CD14-positive monocyte (primary cell): ENCODE measurements around the gene FAM162B. TPM values are rescaled to one million over a fixed set of nuclear protein-coding genes. Genes with fewer than 3 reads are reported as not detected.
A peak's percentile ranks its signal among the peaks of the same experiment; 100 is the strongest.

Experiments
- DNase-seq, 3 donors: peaks; one replicate each; pipeline ENCODE4 v3.0.0-alpha.2; 2011 to 2022
- H2AFZ ChIP-seq: 2 replicates; pipeline ENCODE4 v1.6.0; 2012; ENCODE audit warnings: mild to moderate bottlenecking, low read depth, low read length, inconsistent platforms; ENCODE audit not compliant: insufficient read depth, poor library complexity, severe bottlenecking
- H3K27ac ChIP-seq, 2 donors: 1 replicate in 1 of 2; 2 replicates in 1 of 2; pipeline ENCODE4 v1.5.1; 2012 to 2013; ENCODE audit warnings: low read length in 2 of 2, control low read depth in 1 of 2, inconsistent platforms in 1 of 2, low read depth in 1 of 2, mild to moderate bottlenecking in 1 of 2
- H3K27me3 ChIP-seq, 2 donors: one replicate each; pipeline versions ENCODE4 v1.6.0 to v1.6.1; 2011 to 2013; ENCODE audit warnings: low read length in 2 of 2; ENCODE audit not compliant: control insufficient read depth in 2 of 2, insufficient read depth in 2 of 2
- H3K36me3 ChIP-seq, 2 donors: replicated peaks in 1 of 2; 1 replicate in 1 of 2; 2 replicates in 1 of 2; pipeline versions ENCODE4 v1.5.1 to v1.6.1; 2012 to 2013; ENCODE audit warnings: low read length in 2 of 2, control low read depth in 1 of 2, inconsistent platforms in 1 of 2, mild to moderate bottlenecking in 1 of 2; ENCODE audit not compliant: insufficient read depth in 2 of 2, control insufficient read depth in 1 of 2
- H3K4me1 ChIP-seq, 2 donors: 1 replicate in 1 of 2; 2 replicates in 1 of 2; pipeline versions ENCODE4 v1.5.1 to v1.6.1; 2012 to 2013; ENCODE audit warnings: low read length in 2 of 2, control low read depth in 1 of 2, inconsistent platforms in 1 of 2, mild to moderate bottlenecking in 1 of 2, moderate library complexity in 1 of 2; ENCODE audit not compliant: insufficient read depth in 2 of 2, control insufficient read depth in 1 of 2
- H3K4me2 ChIP-seq: replicated peaks from 2 replicates; pipeline ENCODE3; 2012; ENCODE audit warnings: low read length, moderate library complexity, mild to moderate bottlenecking; ENCODE audit not compliant: poor library complexity, severe bottlenecking; ENCODE audit errors: extremely low read depth
- H3K4me3 ChIP-seq, 3 experiments: fragments of 200-600 bp in 1 of 3; sonication (generic) in 1 of 3; replicated peaks in 1 of 3; 1 replicate in 2 of 3; 2 replicates in 1 of 3; pipeline ENCODE4 v1.5.1; 2011 to 2013; ENCODE audit warnings: low read length in 3 of 3, mild to moderate bottlenecking in 3 of 3, control low read depth in 2 of 3, low read depth in 2 of 3, inconsistent platforms in 1 of 3, moderate library complexity in 1 of 3
- H3K79me2 ChIP-seq: 2 replicates; pipeline ENCODE4 v1.6.0; 2012; ENCODE audit warnings: mild to moderate bottlenecking, control low read depth, inconsistent platforms, low read length, moderate library complexity; ENCODE audit not compliant: insufficient read depth
- H3K9ac ChIP-seq: 2 replicates; pipeline ENCODE4 v1.6.0; 2017; ENCODE audit warnings: low read length, mild to moderate bottlenecking; ENCODE audit not compliant: insufficient read depth, poor library complexity, severe bottlenecking
- H3K9me3 ChIP-seq, 2 donors: replicated peaks in 1 of 2; 1 replicate in 1 of 2; 2 replicates in 1 of 2; pipeline versions ENCODE4 v1.5.1 to v1.6.1; 2012 to 2013; ENCODE audit warnings: low read length in 2 of 2, control low read depth in 1 of 2; ENCODE audit not compliant: control insufficient read depth in 1 of 2, insufficient read depth in 1 of 2
- H4K20me1 ChIP-seq: 2 replicates; pipeline ENCODE4 v1.6.0; 2012; ENCODE audit warnings: mild to moderate bottlenecking, low read length, control low read depth, moderate library complexity; ENCODE audit not compliant: insufficient read depth
- H3K27ac Mint-ChIP-seq, 7 donors: one replicate each; pipeline ENCODE4 v1.8.0; 2020; ENCODE audit warnings: mild to moderate bottlenecking in 7 of 7, mixed read lengths in 7 of 7, moderate library complexity in 6 of 7, inconsistent platforms in 2 of 7
- H3K27me3 Mint-ChIP-seq, 3 donors: one replicate each; pipeline ENCODE4 v1.8.0; 2021 to 2022; ENCODE audit warnings: low read depth in 3 of 3, mild to moderate bottlenecking in 3 of 3, mixed read lengths in 3 of 3, moderate library complexity in 3 of 3, inconsistent platforms in 1 of 3
- H3K36me3 Mint-ChIP-seq, 2 donors: one replicate each; pipeline ENCODE4 v1.8.0; 2020; ENCODE audit warnings: mixed read lengths in 2 of 2, inconsistent platforms in 1 of 2, mild to moderate bottlenecking in 1 of 2
- H3K4me1 Mint-ChIP-seq: one replicate; pipeline ENCODE4 v1.8.0; 2020; ENCODE audit warnings: mild to moderate bottlenecking, mixed read lengths
- H3K4me3 Mint-ChIP-seq, 2 donors: one replicate each; pipeline ENCODE4 v1.8.0; 2020; ENCODE audit warnings: mild to moderate bottlenecking in 2 of 2, mixed read lengths in 2 of 2, moderate library complexity in 1 of 2
- H3K9me3 Mint-ChIP-seq, 7 donors: one replicate each; pipeline ENCODE4 v1.8.0; 2020 to 2022; ENCODE audit warnings: mixed read lengths in 7 of 7, mild to moderate bottlenecking in 6 of 7, moderate library complexity in 6 of 7, inconsistent platforms in 2 of 7
- WGBS: methylation state at CpG from one replicate; pipeline ENCODE4 v1.1.5; 2013; ENCODE audit warnings: missing lambda C conversion rate; ENCODE audit not compliant: insufficient coverage; 5-methylcytosine and 5-hydroxymethylcytosine counted together
- intact Hi-C, 2 donors: fragments of 100-400 bp; cut with micrococcal nuclease; formaldehyde crosslinking; loops; one replicate each; pipeline versions ENCODE4 v1.15.0 to v1.15.1; 2023
- polyA plus RNA-seq, 3 donors: library from polyadenylated mRNA; depleted of rRNA in 1 of 3; unstranded in 2 of 3; stranded (reverse) in 1 of 3; fragments of 300-500 nt in 2 of 3; fragments of >200 nt in 1 of 3; fragmentation: Illumina TruSeq in 2 of 3; gene quantifications; 1 replicate in 2 of 3; 2 replicates in 1 of 3; pipeline ENCODE4 v1.2.3, GENCODE V29; 2012 to 2021
- TF ChIP-seq, protein P1 (sequence below): fragments of 200-600 bp; IDR thresholded peaks from one replicate; pipeline ENCODE4 v1.8.0; 2022; ENCODE audit warnings: antibody characterized with exemption, mild to moderate bottlenecking

Gene FAM162B
- polyA plus RNA-seq, 3 donors: not detected

DNA sequence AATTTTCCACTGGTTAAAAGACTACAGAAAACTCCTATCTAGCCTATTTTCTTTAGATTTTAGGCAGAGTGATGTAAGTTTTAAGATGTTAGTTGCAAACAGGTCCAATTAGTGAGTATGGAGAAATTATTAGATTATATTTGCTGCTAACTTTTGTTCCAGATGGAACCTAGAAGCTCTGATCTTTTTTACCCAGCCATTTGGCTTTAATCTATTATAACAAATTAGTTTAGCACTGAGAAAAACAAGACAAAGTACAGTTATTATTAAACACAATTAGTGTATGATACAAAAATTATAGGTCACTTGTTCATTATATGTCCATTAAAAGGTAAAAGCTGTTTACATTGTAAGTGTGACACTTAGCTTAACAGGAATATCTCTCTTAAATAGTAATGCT lies 2.5 kb downstream of the FAM162B start:
- Histone ChIP-seq H3K4me3 (no peak overlapping the region), H3K27ac (no peak overlapping the region), H3K9me3 (peaks cover 0 to 27% of the 10 kb centered on the region in 2 donors), H3K4me2 (no peak overlapping the region), H3K4me1 (peaks cover 6 to 8% of the 10 kb centered on the region in 2 donors), H2AFZ (no peak overlapping the region), H3K9ac (no peak overlapping the region), H3K27me3 (peaks cover 46 to 67% of the 10 kb centered on the region in 2 donors), H4K20me1 (no peaks in the 10 kb centered on the region), H3K79me2 (no peaks in the 10 kb centered on the region), H3K36me3 (no peaks in the 10 kb centered on the region)
- TF ChIP-seq, protein P1, sequence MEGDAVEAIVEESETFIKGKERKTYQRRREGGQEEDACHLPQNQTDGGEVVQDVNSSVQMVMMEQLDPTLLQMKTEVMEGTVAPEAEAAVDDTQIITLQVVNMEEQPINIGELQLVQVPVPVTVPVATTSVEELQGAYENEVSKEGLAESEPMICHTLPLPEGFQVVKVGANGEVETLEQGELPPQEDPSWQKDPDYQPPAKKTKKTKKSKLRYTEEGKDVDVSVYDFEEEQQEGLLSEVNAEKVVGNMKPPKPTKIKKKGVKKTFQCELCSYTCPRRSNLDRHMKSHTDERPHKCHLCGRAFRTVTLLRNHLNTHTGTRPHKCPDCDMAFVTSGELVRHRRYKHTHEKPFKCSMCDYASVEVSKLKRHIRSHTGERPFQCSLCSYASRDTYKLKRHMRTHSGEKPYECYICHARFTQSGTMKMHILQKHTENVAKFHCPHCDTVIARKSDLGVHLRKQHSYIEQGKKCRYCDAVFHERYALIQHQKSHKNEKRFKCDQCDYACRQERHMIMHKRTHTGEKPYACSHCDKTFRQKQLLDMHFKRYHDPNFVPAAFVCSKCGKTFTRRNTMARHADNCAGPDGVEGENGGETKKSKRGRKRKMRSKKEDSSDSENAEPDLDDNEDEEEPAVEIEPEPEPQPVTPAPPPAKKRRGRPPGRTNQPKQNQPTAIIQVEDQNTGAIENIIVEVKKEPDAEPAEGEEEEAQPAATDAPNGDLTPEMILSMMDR: no peak
- H3K4me3 Mint-ChIP-seq: peak overlapping the region in 1 of 2 donors; percentile 54
- no peak overlapping the region for H3K27ac Mint-ChIP-seq
- no peak for DNase-seq
- H3K36me3 Mint-ChIP-seq: peaks cover 0 to 7% of the 10 kb centered on the region in 2 donors
- intact Hi-C loops: no loop called here
- H3K9me3 Mint-ChIP-seq: peaks cover 0 to 11% (median 7%) of the 10 kb centered on the region in 7 donors
- H3K4me1 Mint-ChIP-seq: peaks cover 12% of the 10 kb centered on the region
- peaks cover 49 to 54% (median 53%) of the 10 kb centered on the region in 3 donors for H3K27me3 Mint-ChIP-seq

DNA sequence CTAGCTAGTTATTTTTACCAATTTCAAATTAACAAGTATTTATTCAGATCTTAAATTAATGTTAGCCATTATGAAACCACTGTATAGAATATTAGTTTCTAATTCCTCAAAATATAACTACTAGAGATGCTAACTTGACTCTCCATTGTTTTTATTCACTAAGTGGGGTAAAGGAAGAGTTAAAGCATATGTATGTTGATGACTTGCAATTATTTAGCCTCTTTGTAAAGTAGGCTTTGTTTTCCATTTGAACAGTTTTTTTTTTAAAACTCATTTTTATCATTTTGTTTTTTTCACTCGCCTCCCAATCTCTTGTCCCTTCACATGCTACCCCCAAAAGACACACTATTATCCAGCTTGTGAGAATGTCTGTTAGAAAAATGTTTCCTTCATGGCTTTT lies 3.3 kb downstream of the FAM162B start:
- DNase-seq: no peak
- H3K4me3 ChIP-seq: no peak overlapping the region
- H3K4me2 ChIP-seq: no peak overlapping the region
- Mint-ChIP-seq H3K4me3 (peak overlapping the region in 1 of 2 donors; percentile 57), H3K27me3 (peaks cover 48 to 52% (median 50%) of the 10 kb centered on the region in 3 donors), H3K4me1 (peaks cover 12% of the 10 kb centered on the region), H3K9me3 (peaks cover 0 to 11% (median 7%) of the 10 kb centered on the region in 7 donors), H3K36me3 (peaks cover 0 to 7% of the 10 kb centered on the region in 2 donors), H3K27ac (no peak overlapping the region)
- peaks cover 6 to 8% of the 10 kb centered on the region in 2 donors for H3K4me1 ChIP-seq
- no peaks in the 10 kb centered on the region for H3K36me3 ChIP-seq
- intact Hi-C loops: no loop called here
- H3K9ac ChIP-seq: no peak overlapping the region
- TF ChIP-seq, protein P1: no peak
- H2AFZ ChIP-seq: no peak overlapping the region
- H3K79me2 ChIP-seq: no peaks in the 10 kb centered on the region
- H4K20me1 ChIP-seq: no peaks in the 10 kb centered on the region
- H3K27ac ChIP-seq: no peak overlapping the region
- no CpG with 5 or more reads among the region's 1 CpG for WGBS
- H3K27me3 ChIP-seq: peaks cover 42 to 61% of the 10 kb centered on the region in 2 donors
- H3K9me3 ChIP-seq: peaks cover 0 to 27% of the 10 kb centered on the region in 2 donors
